ENCODE results near the gene SLC25A36. TPM values are rescaled to one million over a fixed set of nuclear protein-coding genes. Genes with fewer than 3 reads are reported as not detected.

The SLC25A36 gene
- total and polyA plus RNA-seq, 4 donors: 1.5 to 20.5 (median 5.4) TPM

DNA sequence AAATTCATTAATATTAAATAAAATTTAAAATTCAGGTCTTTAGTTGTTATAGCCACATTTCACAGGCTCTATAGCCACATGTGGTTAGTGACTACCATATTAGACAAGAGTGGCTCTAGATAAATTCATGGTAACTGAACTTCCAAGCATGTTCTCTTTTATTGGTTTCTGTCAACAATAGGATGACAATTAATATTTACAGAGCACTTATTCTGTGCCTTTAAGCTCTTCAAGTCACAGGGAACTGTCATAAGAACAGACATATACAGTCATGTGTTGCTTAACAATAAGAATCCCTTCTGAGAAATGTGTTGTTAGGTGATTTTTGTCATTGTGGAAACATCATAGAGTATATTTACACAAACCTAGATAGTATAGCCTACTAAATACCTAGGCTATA, 38.8 kb upstream of the SLC25A36 start:
- TF ChIP-seq HNF4G (IDR thresholded peaks at IDR 0.05) (no peak), RXRA (IDR thresholded peaks at IDR 0.05) (no peak), GABPA (IDR thresholded peaks at IDR 0.05 in 1 of 2, conservative IDR thresholded peaks at IDR 0.05 in 1 of 2) (no peak), JUND (IDR thresholded peaks at IDR 0.05) (no peak), YY1 (IDR thresholded peaks at IDR 0.05) (no peak), FOXA1 (IDR thresholded peaks at IDR 0.05) (no peak), RAD21 (IDR thresholded peaks at IDR 0.05) (no peak)
- H3K4me3 ChIP-seq (ENCODE audit: low read depth in 1 of 3, low read length in 3 of 3): no peak overlapping the region
- no peak overlapping the region for H3K27ac ChIP-seq (ENCODE audit: low read depth in 1 of 2, low read length in 2 of 2)
- no peaks in the 10 kb centered on the region for H3K4me1 ChIP-seq (ENCODE audit: control insufficient read depth in 4 of 4, insufficient read depth in 4 of 4, low read length in 3 of 4)
- no peaks in the 10 kb centered on the region for H3K9me3 ChIP-seq (ENCODE audit: control insufficient read depth in 4 of 4, low read length in 3 of 4)
- H3K9ac ChIP-seq (ENCODE audit: low read depth in 1 of 2, low read length in 2 of 2): no peak overlapping the region
- peaks cover 0 to 4% (median 3%) of the 10 kb centered on the region in 4 donors for H3K27me3 ChIP-seq (ENCODE audit: control insufficient read depth in 4 of 4, insufficient read depth in 4 of 4, low read length in 3 of 4)
- no peaks in the 10 kb centered on the region for H3K36me3 ChIP-seq (ENCODE audit: control insufficient read depth in 4 of 4, insufficient read depth in 3 of 4, low read depth in 1 of 4, low read length in 3 of 4)
- DNase-seq (ENCODE audit: low spot score): no peak

GRCh38 chr3:140903196-140903595, 38.4 kb upstream of the SLC25A36 start:
- H3K4me3 ChIP-seq (ENCODE audit: low read depth in 1 of 3, low read length in 3 of 3): no peak overlapping the region
- H3K27ac ChIP-seq (ENCODE audit: low read depth in 1 of 2, low read length in 2 of 2): no peak overlapping the region

More at GRCh38 chr3:140903196-140903595, 38.4 kb upstream of the SLC25A36 start:
- H3K9ac ChIP-seq (ENCODE audit: low read depth in 1 of 2, low read length in 2 of 2): no peak overlapping the region
- H3K36me3 ChIP-seq (ENCODE audit: control insufficient read depth in 4 of 4, insufficient read depth in 3 of 4, low read depth in 1 of 4, low read length in 3 of 4): no peaks in the 10 kb centered on the region
- TF ChIP-seq FOXA2 (IDR thresholded peaks at IDR 0.05) (no peak), RAD21 (IDR thresholded peaks at IDR 0.05) (no peak), HNF4G (IDR thresholded peaks at IDR 0.05) (no peak), TAF1 (conservative IDR thresholded peaks at IDR 0.05) (no peak), NR2F2 (IDR thresholded peaks at IDR 0.05) (no peak), RXRA (IDR thresholded peaks at IDR 0.05) (no peak), HNF4A (conservative IDR thresholded peaks at IDR 0.05) (no peak), EGR1 (IDR thresholded peaks at IDR 0.05; ENCODE audit: low read depth in 2 of 2) (no peak), JUND (IDR thresholded peaks at IDR 0.05) (no peak), GABPA (IDR thresholded peaks at IDR 0.05 in 1 of 2, conservative IDR thresholded peaks at IDR 0.05 in 1 of 2) (no peak)
- TF ChIP-seq, protein P1, sequence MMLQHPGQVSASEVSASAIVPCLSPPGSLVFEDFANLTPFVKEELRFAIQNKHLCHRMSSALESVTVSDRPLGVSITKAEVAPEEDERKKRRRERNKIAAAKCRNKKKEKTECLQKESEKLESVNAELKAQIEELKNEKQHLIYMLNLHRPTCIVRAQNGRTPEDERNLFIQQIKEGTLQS (IDR thresholded peaks at IDR 0.05): no peak
- TF ChIP-seq, protein P2, sequence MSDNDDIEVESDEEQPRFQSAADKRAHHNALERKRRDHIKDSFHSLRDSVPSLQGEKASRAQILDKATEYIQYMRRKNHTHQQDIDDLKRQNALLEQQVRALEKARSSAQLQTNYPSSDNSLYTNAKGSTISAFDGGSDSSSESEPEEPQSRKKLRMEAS (IDR thresholded peaks at IDR 0.05): no peak
- TF ChIP-seq, protein P3, sequence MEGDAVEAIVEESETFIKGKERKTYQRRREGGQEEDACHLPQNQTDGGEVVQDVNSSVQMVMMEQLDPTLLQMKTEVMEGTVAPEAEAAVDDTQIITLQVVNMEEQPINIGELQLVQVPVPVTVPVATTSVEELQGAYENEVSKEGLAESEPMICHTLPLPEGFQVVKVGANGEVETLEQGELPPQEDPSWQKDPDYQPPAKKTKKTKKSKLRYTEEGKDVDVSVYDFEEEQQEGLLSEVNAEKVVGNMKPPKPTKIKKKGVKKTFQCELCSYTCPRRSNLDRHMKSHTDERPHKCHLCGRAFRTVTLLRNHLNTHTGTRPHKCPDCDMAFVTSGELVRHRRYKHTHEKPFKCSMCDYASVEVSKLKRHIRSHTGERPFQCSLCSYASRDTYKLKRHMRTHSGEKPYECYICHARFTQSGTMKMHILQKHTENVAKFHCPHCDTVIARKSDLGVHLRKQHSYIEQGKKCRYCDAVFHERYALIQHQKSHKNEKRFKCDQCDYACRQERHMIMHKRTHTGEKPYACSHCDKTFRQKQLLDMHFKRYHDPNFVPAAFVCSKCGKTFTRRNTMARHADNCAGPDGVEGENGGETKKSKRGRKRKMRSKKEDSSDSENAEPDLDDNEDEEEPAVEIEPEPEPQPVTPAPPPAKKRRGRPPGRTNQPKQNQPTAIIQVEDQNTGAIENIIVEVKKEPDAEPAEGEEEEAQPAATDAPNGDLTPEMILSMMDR (IDR thresholded peaks at IDR 0.05; ENCODE audit: low read depth, low read length, missing input control): no peak
- TF ChIP-seq, protein P4, sequence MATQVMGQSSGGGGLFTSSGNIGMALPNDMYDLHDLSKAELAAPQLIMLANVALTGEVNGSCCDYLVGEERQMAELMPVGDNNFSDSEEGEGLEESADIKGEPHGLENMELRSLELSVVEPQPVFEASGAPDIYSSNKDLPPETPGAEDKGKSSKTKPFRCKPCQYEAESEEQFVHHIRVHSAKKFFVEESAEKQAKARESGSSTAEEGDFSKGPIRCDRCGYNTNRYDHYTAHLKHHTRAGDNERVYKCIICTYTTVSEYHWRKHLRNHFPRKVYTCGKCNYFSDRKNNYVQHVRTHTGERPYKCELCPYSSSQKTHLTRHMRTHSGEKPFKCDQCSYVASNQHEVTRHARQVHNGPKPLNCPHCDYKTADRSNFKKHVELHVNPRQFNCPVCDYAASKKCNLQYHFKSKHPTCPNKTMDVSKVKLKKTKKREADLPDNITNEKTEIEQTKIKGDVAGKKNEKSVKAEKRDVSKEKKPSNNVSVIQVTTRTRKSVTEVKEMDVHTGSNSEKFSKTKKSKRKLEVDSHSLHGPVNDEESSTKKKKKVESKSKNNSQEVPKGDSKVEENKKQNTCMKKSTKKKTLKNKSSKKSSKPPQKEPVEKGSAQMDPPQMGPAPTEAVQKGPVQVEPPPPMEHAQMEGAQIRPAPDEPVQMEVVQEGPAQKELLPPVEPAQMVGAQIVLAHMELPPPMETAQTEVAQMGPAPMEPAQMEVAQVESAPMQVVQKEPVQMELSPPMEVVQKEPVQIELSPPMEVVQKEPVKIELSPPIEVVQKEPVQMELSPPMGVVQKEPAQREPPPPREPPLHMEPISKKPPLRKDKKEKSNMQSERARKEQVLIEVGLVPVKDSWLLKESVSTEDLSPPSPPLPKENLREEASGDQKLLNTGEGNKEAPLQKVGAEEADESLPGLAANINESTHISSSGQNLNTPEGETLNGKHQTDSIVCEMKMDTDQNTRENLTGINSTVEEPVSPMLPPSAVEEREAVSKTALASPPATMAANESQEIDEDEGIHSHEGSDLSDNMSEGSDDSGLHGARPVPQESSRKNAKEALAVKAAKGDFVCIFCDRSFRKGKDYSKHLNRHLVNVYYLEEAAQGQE (IDR thresholded peaks at IDR 0.05): no peak
- TF ChIP-seq, protein P5, sequence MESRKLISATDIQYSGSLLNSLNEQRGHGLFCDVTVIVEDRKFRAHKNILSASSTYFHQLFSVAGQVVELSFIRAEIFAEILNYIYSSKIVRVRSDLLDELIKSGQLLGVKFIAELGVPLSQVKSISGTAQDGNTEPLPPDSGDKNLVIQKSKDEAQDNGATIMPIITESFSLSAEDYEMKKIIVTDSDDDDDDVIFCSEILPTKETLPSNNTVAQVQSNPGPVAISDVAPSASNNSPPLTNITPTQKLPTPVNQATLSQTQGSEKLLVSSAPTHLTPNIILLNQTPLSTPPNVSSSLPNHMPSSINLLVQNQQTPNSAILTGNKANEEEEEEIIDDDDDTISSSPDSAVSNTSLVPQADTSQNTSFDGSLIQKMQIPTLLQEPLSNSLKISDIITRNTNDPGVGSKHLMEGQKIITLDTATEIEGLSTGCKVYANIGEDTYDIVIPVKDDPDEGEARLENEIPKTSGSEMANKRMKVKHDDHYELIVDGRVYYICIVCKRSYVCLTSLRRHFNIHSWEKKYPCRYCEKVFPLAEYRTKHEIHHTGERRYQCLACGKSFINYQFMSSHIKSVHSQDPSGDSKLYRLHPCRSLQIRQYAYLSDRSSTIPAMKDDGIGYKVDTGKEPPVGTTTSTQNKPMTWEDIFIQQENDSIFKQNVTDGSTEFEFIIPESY (IDR thresholded peaks at IDR 0.05): no peak
- peaks cover 0 to 4% (median 3%) of the 10 kb centered on the region in 4 donors for H3K27me3 ChIP-seq (ENCODE audit: control insufficient read depth in 4 of 4, insufficient read depth in 4 of 4, low read length in 3 of 4)
- no peaks in the 10 kb centered on the region for H3K4me1 ChIP-seq (ENCODE audit: control insufficient read depth in 4 of 4, insufficient read depth in 4 of 4, low read length in 3 of 4)
- no peaks in the 10 kb centered on the region for H3K9me3 ChIP-seq (ENCODE audit: control insufficient read depth in 4 of 4, low read length in 3 of 4)
- no peak for DNase-seq (ENCODE audit: low spot score)
